ENCODE measurements around the gene ZNF816.

- TF ChIP-seq CTCF (conservative IDR thresholded peaks at IDR 0.05 in 1 of 2, IDR thresholded peaks at IDR 0.05 in 1 of 2; ENCODE audit: extremely low read depth in 1 of 2, insufficient read depth in 1 of 2, low read depth in 1 of 2, low read length in 2 of 2) = no peak
- TF ChIP-seq EZH2 (IDR thresholded peaks at IDR 0.05; ENCODE audit: borderline replicate concordance, low read length) = no peak
These were observed 23.9 kb downstream of the ZNF816 start for GRCh38 chr19:52938761-52939160.

All from mammary epithelial cell (primary cell).